ENCODE measurements around the gene RAB3IP.
"Not testable (repeated sequence)": the region's sequence is repeated elsewhere in the genome, so short reads cannot be mapped to it uniquely, and the experiment has no call there.

Gene RAB3IP

DNA sequence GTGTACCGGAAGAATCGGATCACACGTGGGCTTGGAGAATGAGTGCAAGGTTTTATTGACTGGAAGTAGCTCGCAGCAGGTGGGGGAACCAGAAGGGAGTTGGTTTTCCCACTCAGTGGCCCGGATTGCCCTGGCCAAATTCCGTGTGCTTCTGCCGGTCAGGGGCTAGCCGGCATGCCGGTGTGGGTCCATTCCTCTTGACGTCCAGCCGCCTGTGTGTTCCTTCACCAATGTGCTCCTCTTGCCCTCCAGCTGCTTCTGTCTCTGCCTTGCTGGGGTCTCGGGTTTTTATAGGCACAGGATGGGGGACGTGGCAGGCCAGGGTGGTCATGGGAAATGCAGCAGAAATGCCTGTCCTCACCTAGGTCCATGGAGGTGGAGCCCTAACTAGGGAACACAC is 97.4 kb downstream of the RAB3IP start:
- no peak for FAIRE-seq

DNA sequence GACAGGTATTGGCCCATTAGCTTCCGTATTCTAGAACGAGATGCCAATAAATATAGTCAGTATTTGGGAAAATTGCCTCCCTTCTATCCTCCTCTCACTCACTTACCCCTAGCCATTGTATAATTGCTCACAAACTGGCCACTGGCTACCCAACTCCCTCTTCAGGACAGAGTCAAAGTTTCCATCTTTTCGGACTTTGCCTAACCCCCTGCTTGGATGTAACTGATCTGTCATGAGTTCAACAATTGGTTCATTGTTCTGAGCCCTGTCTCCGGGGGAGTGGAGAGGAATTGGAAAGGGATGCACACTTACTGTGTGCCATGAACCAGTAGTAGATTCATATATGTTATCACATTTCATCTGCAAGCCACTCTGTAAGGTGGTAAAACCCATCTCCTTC is 98.5 kb downstream of the RAB3IP start:
- no peak for FAIRE-seq

DNA sequence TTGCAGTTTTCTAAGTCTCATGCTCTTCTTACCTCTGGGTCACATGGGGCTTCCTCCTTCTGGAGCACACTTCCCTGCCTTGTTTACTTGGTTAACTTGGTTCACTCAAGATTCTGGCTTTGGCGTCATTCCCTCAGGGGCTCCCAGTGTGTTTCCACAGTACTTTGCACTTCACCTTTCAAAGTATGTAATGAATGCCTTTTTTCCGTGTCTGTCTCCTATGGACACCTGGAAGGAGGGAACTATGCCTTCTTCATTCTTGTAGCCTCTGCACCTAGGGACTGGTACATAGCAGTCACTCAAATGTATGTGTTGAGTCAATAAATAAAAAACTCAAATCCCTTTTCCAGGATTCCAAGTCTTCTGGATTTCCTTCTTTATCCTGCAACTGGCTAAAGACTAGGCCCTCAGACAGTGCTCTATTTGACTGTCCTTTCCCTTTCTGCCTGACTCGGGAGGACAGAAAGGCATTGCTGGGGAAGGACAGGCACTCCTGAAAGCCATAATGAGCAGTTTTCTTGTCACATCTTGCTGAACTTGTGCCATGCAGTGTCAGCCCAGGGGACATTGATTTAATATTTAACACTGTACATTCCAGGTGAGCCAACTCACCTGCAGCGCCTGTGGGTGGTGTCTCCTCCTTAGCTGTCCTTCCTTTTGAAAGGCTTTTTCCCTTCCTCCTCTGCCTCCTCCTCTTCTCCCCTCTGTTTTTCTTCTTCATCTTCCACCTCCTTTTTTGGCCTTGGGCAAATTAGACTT is 99.2 kb downstream of the RAB3IP start:
- no peak for FAIRE-seq

DNA sequence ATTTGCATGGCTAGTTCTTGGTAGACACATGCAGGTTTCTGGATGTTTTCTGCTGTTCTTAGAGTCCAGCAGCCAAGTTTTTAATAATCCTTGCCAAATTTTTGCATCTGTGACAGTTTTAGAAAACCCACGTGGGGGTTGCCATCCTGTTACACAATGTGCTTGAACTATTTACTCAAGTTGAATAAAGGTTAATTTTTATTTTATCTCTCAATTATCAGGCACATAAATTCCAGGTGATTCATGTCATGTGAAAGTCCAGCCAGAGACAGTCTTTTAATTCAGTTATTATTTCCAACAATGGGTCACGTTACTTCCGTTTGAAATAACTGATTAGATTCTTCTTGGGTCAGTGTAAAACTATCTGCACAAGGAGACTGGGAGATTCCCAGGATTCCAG is 102.1 kb downstream of the RAB3IP start:
- FAIRE-seq: no peak

DNA sequence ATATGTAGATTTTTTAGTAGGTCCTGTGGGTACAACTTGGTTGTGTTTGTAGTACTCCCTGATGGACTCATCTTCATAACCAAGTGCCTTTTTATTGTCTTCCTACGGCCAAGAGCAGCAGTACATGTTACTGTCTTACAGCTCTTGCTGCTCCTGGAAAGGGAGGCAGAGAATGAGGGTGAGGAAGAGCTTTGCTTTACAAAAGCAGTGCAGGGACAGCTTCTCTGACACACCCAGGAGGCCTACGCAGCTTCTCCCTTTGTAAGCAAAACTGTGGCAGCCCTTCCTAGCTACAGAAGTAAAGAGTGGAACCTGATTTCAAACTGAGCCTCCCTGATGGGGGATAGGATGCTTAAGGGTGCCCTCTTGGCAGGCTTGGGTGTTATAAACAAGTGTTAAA is 104.9 kb downstream of the RAB3IP start:
- FAIRE-seq: no peak

DNA sequence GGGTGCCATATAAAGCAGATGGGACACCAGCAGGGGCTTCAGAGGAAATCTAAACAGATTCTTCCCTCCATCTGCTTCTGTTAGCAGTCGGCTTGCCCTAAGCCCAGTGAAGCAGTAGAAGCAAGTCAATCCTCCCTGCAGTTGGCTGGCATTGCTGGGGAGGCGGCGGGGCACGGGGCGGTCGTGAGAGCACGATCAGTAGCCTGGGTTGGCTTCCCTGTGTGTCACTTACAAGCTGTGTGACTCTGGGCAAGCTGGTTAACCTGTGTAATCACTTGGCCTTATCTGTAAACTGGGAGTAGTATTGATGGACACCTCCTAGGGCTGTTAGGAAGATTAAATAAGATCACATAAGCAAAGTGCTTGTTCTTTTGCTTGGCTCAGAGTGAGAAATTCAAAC is 105.8 kb downstream of the RAB3IP start:
- no peak for FAIRE-seq

DNA sequence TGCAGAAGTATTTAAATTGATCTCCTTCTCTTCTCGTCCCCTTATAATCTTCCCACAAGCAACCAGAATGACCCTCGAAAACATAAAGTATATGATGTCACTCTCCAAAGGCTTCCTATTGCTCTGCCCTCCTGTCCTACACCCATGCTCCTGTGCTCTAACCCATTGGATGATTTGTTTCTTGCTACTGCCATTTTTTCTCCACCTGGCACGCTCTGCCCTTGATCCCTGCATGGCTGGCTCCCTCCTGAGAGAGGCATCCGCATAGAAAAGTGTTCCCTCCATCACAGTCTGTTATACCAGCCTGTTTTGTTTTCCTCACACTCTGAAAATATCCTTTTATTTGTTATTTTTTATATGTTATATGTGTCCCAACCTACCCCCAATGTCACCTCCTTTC is 106.2 kb downstream of the RAB3IP start:
- no peak for FAIRE-seq

DNA sequence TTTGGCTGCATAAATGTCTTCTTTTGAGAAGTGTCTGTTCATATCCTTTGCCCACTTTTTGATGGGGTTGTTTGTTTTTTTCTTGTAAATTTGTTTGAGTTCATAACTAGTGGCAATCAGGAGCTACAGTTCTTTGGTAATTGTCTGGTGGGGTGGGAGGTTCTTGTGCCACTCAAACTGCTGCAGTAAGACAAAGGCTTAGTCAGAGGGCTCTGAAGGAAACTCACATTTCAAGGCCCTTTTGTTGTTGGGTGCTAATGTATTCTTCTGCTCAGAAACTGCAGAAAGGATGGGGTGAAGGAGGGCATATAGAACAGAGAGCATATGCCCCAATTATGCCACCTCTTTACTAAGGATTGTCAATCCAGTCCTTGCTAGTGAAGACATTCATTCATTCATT is 108.3 kb downstream of the RAB3IP start:
- no peak for FAIRE-seq

DNA sequence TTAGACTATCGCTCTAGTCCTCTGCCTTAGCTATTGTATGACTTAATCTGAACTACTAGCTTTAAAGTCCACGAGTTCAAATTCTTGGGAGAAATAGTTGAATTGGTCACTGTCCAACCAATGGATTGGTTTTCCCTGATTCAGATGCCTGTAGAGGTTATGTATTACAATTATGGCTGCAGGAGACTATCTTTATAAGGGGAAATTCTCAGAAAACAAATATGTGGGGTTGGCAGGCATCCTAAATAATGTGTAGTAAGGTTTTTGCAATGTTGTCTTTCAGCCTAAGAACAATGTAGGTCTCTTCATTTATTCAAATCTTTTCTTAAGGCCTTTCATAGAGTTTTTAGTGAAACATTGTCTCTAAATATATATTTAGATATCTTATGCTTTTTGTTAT is 113.3 kb downstream of the RAB3IP start:
- no peak for FAIRE-seq

DNA sequence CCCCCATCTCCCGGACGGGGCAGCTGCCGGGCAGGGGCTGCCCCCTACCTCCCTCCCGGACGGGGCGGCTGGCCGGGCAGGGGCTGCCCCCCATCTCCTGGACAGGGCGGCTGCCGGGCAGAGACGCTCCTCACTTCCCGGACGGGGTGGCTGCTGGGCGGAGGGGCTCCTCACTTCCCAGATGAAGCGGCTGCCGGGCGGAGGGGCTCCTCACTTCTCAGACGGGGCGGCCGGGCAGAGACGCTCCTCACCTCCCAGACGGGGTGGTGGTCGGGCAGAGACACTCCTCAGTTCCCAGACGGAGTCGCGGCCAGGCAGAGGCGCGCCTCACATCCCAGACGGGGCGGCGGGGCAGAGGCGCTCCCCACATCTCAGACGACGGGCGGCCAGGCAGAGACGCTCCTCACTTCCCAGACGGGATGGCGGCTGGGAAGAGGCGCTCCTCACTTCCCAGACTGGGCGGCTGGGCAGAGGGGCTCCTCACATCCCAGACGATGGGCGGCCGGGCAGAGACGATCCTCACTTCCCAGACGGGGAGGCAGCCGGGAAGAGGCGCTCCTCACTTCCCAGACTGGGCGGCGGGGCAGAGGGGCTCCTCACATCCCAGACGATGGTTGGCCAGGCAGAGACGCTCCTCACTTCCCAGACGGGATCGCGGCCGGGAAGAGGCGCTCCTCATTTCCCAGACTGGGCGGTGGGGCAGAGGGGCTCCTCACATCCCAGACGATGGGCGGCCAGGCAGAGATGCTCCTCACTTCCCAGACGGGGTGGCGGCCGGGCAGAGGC is 114.7 kb downstream of the RAB3IP start:
- FAIRE-seq: not testable (repeated sequence)

DNA sequence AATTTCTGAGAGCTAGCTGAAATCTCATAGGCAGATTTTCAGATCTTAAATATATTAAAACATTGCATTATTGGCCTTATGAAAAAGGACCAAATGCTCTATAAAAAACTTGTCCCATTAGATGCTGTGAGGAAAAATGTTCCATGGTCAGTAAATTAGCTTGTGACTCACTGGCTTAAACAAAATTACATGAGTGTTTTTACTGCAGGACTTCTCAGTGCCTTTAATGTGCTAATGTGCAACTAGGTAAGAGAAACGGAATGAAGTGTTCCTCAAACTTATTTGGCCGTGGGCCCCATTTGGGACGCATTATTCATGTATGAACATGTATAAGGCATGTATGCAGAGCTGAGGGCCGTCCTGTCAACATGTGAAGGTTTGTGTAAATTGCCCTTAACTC is 128.0 kb downstream of the RAB3IP start:
- FAIRE-seq: no peak

DNA sequence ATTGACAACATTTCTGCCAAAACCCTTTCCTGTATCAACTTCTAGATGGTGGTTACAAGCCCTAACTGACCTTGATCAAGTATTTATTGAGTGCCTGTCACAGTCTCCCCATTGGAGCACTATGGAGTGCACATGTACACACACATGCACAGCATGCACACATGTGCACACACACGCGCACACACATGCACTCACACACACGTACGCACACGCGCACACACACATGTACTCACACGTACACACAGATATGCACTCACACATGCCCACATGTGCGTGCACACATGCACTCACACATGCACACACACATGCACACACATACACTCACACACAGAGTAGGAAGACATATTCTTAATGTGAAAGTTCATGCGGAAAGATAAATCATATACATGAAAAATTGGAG is 130.0 kb downstream of the RAB3IP start:
- FAIRE-seq: no peak

DNA sequence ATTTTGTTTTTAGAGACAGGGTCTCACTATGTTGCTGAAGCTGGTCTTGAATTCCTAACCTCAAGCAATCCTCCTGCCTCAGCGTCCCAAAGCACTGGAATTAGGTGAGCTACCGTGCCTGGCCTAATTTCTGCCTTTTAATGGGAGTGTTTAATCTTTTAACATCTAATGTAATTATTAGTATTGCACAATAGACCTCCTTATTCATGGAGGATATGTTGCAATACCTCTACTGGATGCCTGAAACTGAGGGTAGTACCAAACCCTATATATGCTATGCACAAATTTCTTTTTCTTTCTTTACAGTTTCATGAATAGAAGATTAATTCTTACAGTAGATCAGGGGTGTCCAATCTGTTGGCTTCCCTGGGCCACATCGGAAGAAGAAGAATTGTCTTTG is 134.1 kb downstream of the RAB3IP start:
- no peak for FAIRE-seq
